Measurements from ENCODE around the gene ZNF385A. TPM values are rescaled to one million over a fixed set of nuclear protein-coding genes. Genes with fewer than 3 reads are reported as not detected.

ZNF385A gene
- total RNA-seq, 1 donor from 2014 or later: 24.4 TPM

GRCh38 chr12:54351341-54351740 is 33.2 kb downstream of the ZNF385A start:
- Histone ChIP-seq H3K27me3 (ENCODE audit: insufficient read depth, low read length) (no peaks in the 10 kb centered on the region), H3K4me3 (ENCODE audit: insufficient read depth, low read depth, low read length) (no peak overlapping the region)
- no peak overlapping the region for H3K4me3 Mint-ChIP-seq (ENCODE audit: unreplicated experiment)

GRCh38 chr12:54350743-54351142 is 33.8 kb downstream of the ZNF385A start:
- Histone ChIP-seq H3K79me2 (ENCODE audit: insufficient read depth, low read length) (no peaks in the 10 kb centered on the region), H3K27me3 (ENCODE audit: insufficient read depth, low read length) (no peaks in the 10 kb centered on the region), H2AFZ (ENCODE audit: low read depth, low read length) (no peak overlapping the region), H3K27ac (ENCODE audit: low read depth, low read length) (no peak overlapping the region), H3K4me2 (ENCODE audit: low read length) (peak overlapping the region; percentile 76), H4K20me1 (ENCODE audit: insufficient read depth, low read length) (no peaks in the 10 kb centered on the region), H3K4me3 (ENCODE audit: insufficient read depth, low read depth, low read length) (no peak overlapping the region), H3K4me1 (ENCODE audit: insufficient read depth, low read length) (peaks cover 26% of the 10 kb centered on the region), H3K9me3 (ENCODE audit: insufficient read depth, low read depth, low read length) (no peaks in the 10 kb centered on the region), H3K9ac (ENCODE audit: low read length) (peak overlapping the region; percentile 73), H3K36me3 (ENCODE audit: insufficient read depth, low read length) (peaks cover 37% of the 10 kb centered on the region)
- TF ChIP-seq CTCF (IDR thresholded peaks at IDR 0.05; ENCODE audit: insufficient read depth, low read depth, low read length): no peak
- TF ChIP-seq EZH2 (IDR thresholded peaks at IDR 0.05; ENCODE audit: insufficient read depth, low read length): no peak
- H3K27ac Mint-ChIP-seq (ENCODE audit: unreplicated experiment): no peak overlapping the region
- no peak overlapping the region for H3K4me3 Mint-ChIP-seq (ENCODE audit: unreplicated experiment)
- DNase-seq (ENCODE audit: low read depth) (no peak), FAIRE-seq (no peak)
- no peaks in the 10 kb centered on the region for H3K9me3 Mint-ChIP-seq (ENCODE audit: unreplicated experiment)
- no peaks in the 10 kb centered on the region for H3K27me3 Mint-ChIP-seq (ENCODE audit: low read depth, unreplicated experiment)
- H3K36me3 Mint-ChIP-seq (ENCODE audit: low read depth, unreplicated experiment): peaks cover 17% of the 10 kb centered on the region
- peaks cover 48% of the 10 kb centered on the region for H3K4me1 Mint-ChIP-seq (ENCODE audit: low read depth, unreplicated experiment)

More at GRCh38 chr12:54351341-54351740, 33.2 kb downstream of the ZNF385A start:
- no peak for DNase-seq (ENCODE audit: low read depth)
- peak overlapping the region; percentile 76 for H3K4me2 ChIP-seq (ENCODE audit: low read length)
- no peak overlapping the region for H3K27ac ChIP-seq (ENCODE audit: low read depth, low read length)
- peaks cover 50% of the 10 kb centered on the region for H3K4me1 Mint-ChIP-seq (ENCODE audit: low read depth, unreplicated experiment)
- H3K27me3 Mint-ChIP-seq (ENCODE audit: low read depth, unreplicated experiment): no peaks in the 10 kb centered on the region
- H3K9me3 Mint-ChIP-seq (ENCODE audit: unreplicated experiment): no peaks in the 10 kb centered on the region
- H3K9ac ChIP-seq (ENCODE audit: low read length): peak overlapping the region; percentile 73
- H3K36me3 ChIP-seq (ENCODE audit: insufficient read depth, low read length): peaks cover 37% of the 10 kb centered on the region
- FAIRE-seq: no peak
- peaks cover 17% of the 10 kb centered on the region for H3K36me3 Mint-ChIP-seq (ENCODE audit: low read depth, unreplicated experiment)
- no peak overlapping the region for H2AFZ ChIP-seq (ENCODE audit: low read depth, low read length)
- H3K4me1 ChIP-seq (ENCODE audit: insufficient read depth, low read length): peaks cover 26% of the 10 kb centered on the region
- no peak overlapping the region for H3K27ac Mint-ChIP-seq (ENCODE audit: unreplicated experiment)
- no peaks in the 10 kb centered on the region for H3K9me3 ChIP-seq (ENCODE audit: insufficient read depth, low read depth, low read length)
- TF ChIP-seq CTCF (IDR thresholded peaks at IDR 0.05; ENCODE audit: insufficient read depth, low read depth, low read length) (no peak), EZH2 (IDR thresholded peaks at IDR 0.05; ENCODE audit: insufficient read depth, low read length) (no peak)
- no peaks in the 10 kb centered on the region for H4K20me1 ChIP-seq (ENCODE audit: insufficient read depth, low read length)
- H3K79me2 ChIP-seq (ENCODE audit: insufficient read depth, low read length): no peaks in the 10 kb centered on the region

- no peak for DNase-seq (ENCODE audit: low read depth)
- Histone ChIP-seq H3K9ac (ENCODE audit: low read length) (no peak overlapping the region), H3K4me3 (ENCODE audit: insufficient read depth, low read depth, low read length) (no peak overlapping the region), H3K79me2 (ENCODE audit: insufficient read depth, low read length) (no peaks in the 10 kb centered on the region), H4K20me1 (ENCODE audit: insufficient read depth, low read length) (no peaks in the 10 kb centered on the region), H3K4me2 (ENCODE audit: low read length) (no peak overlapping the region), H2AFZ (ENCODE audit: low read depth, low read length) (no peak overlapping the region), H3K4me1 (ENCODE audit: insufficient read depth, low read length) (peaks cover 26% of the 10 kb centered on the region), H3K9me3 (ENCODE audit: insufficient read depth, low read depth, low read length) (no peaks in the 10 kb centered on the region), H3K27me3 (ENCODE audit: insufficient read depth, low read length) (no peaks in the 10 kb centered on the region), H3K36me3 (ENCODE audit: insufficient read depth, low read length) (peaks cover 44% of the 10 kb centered on the region), H3K27ac (ENCODE audit: low read depth, low read length) (no peak overlapping the region)
- Mint-ChIP-seq H3K36me3 (ENCODE audit: low read depth, unreplicated experiment) (peaks cover 22% of the 10 kb centered on the region), H3K4me3 (ENCODE audit: unreplicated experiment) (no peak overlapping the region), H3K27me3 (ENCODE audit: low read depth, unreplicated experiment) (no peaks in the 10 kb centered on the region), H3K27ac (ENCODE audit: unreplicated experiment) (no peak overlapping the region), H3K9me3 (ENCODE audit: unreplicated experiment) (peaks cover 2% of the 10 kb centered on the region), H3K4me1 (ENCODE audit: low read depth, unreplicated experiment) (peaks cover 41% of the 10 kb centered on the region)
- no peak for FAIRE-seq
- TF ChIP-seq CTCF (IDR thresholded peaks at IDR 0.05; ENCODE audit: insufficient read depth, low read depth, low read length) (no peak), EZH2 (IDR thresholded peaks at IDR 0.05; ENCODE audit: insufficient read depth, low read length) (no peak)
Observed at GRCh38 chr12:54349679-54350078, 34.9 kb downstream of the ZNF385A start.
